ENCODE measurements around the gene SLC6A19.

Gene SLC6A19

DNA sequence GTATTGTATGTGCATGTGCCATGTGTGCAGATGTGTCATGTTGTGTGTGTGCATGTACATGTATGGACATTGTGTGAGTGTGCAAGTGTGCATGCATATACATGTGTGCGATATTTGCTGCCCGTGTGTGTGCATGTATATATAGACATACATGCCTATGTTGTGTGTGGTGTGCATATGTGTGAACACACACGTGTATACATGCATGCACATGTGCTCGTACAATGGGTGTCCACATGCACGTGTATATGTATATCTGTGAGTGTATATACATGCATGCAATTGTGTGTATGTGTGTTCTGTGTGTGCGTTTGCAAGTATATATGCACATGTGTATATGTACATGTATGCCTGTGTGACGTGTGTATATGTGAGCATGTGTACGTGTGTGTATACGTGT is 20.8 kb downstream of the SLC6A19 start:
- no peaks in the 10 kb centered on the region for H3K36me3 ChIP-seq
- TF ChIP-seq, protein P1, sequence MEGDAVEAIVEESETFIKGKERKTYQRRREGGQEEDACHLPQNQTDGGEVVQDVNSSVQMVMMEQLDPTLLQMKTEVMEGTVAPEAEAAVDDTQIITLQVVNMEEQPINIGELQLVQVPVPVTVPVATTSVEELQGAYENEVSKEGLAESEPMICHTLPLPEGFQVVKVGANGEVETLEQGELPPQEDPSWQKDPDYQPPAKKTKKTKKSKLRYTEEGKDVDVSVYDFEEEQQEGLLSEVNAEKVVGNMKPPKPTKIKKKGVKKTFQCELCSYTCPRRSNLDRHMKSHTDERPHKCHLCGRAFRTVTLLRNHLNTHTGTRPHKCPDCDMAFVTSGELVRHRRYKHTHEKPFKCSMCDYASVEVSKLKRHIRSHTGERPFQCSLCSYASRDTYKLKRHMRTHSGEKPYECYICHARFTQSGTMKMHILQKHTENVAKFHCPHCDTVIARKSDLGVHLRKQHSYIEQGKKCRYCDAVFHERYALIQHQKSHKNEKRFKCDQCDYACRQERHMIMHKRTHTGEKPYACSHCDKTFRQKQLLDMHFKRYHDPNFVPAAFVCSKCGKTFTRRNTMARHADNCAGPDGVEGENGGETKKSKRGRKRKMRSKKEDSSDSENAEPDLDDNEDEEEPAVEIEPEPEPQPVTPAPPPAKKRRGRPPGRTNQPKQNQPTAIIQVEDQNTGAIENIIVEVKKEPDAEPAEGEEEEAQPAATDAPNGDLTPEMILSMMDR (IDR thresholded peaks at IDR 0.05; ENCODE audit: low read depth, low read length) = no peak
- no peak overlapping the region for H3K4me3 ChIP-seq (ENCODE audit: low read depth, low read length)
- no peak for DNase-seq
- H3K9me3 ChIP-seq = no peaks in the 10 kb centered on the region
- H3K4me1 ChIP-seq = no peaks in the 10 kb centered on the region
- H3K27me3 ChIP-seq = no peaks in the 10 kb centered on the region

GRCh38 chr5:1222621-1223277 is 21.4 kb downstream of the SLC6A19 start:
- Histone ChIP-seq H3K36me3 (no peaks in the 10 kb centered on the region), H3K27me3 (no peaks in the 10 kb centered on the region), H3K4me3 (ENCODE audit: low read depth, low read length) (no peak overlapping the region), H3K9me3 (no peaks in the 10 kb centered on the region), H3K4me1 (no peaks in the 10 kb centered on the region)
- TF ChIP-seq, protein P1 (IDR thresholded peaks at IDR 0.05; ENCODE audit: low read depth, low read length) = no peak
- DNase-seq = no peak

GRCh38 chr5:1223278-1223670 is 21.9 kb downstream of the SLC6A19 start:
- no peak overlapping the region for H3K4me3 ChIP-seq (ENCODE audit: low read depth, low read length)
- H3K36me3 ChIP-seq = no peaks in the 10 kb centered on the region
- DNase-seq = no peak
- no peaks in the 10 kb centered on the region for H3K27me3 ChIP-seq
- TF ChIP-seq, protein P1 (IDR thresholded peaks at IDR 0.05; ENCODE audit: low read depth, low read length) = no peak
- no peaks in the 10 kb centered on the region for H3K4me1 ChIP-seq
- H3K9me3 ChIP-seq = no peaks in the 10 kb centered on the region

DNA sequence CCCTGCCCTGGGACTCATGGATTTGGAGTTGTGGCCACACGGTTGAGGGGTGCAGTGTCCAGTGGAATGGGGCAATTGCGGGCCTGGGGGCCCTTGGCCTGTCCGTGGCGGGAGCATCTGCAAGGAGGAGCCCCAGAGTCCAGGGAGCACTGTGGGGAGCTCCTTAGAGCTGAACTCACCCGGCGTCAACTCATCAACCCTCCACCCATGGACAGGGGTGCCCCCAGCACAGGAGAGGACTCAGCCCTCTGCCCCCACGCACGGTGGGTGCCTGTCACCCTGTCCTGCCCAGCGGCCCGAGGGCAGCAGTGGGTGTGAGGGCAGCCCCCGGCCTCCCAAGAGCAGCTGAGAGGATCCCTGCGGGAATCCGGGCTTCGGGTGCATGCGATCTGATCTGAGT is 23.2 kb downstream of the SLC6A19 start:
- H3K36me3 ChIP-seq = no peaks in the 10 kb centered on the region
- H3K9me3 ChIP-seq = no peaks in the 10 kb centered on the region
- H3K4me3 ChIP-seq (ENCODE audit: low read depth, low read length) = no peak overlapping the region
- no peaks in the 10 kb centered on the region for H3K4me1 ChIP-seq
- TF ChIP-seq, protein P1 (IDR thresholded peaks at IDR 0.05; ENCODE audit: low read depth, low read length) = no peak
- no peaks in the 10 kb centered on the region for H3K27me3 ChIP-seq
- no peak for DNase-seq

DNA sequence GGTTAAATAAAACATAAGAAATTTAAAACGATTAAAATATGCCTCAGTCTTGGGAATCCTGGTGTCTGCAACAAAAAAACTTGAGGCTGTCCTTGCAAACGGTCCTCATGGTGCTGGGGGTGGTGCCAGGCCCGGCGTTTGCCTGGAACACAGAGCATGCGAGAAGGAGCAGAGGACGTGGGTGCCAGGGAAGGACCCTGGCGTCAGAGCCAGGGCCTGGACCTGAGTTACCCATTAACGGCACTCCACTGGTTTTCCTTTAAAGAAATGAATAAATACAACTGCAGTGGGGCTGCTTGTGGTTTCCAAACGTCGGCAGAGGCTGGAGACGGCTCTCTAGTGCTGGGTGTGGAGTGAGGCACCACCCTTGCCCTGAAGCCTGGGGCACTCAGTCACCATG is 23.7 kb downstream of the SLC6A19 start, which contains the start of gene SLC6A18:
TSS of gene SLC6A18 (plus strand) at position 301 of the 400 bp plus-strand sequence. CDS start at position 398, 97 bp downstream.
- Histone ChIP-seq H3K4me1 (no peaks in the 10 kb centered on the region), H3K27me3 (no peaks in the 10 kb centered on the region), H3K9me3 (no peaks in the 10 kb centered on the region), H3K36me3 (no peaks in the 10 kb centered on the region), H3K4me3 (ENCODE audit: low read depth, low read length) (no peak within 1 kb of the TSS)
- TF ChIP-seq, protein P1 (IDR thresholded peaks at IDR 0.05; ENCODE audit: low read depth, low read length) = no peak
- DNase-seq = no peak

- TF ChIP-seq, protein P1 (IDR thresholded peaks at IDR 0.05; ENCODE audit: low read depth, low read length) = no peak
- H3K27me3 ChIP-seq = no peaks in the 10 kb centered on the region
- H3K4me3 ChIP-seq (ENCODE audit: low read depth, low read length) = no peak overlapping the region
- H3K4me1 ChIP-seq = no peaks in the 10 kb centered on the region
- H3K9me3 ChIP-seq = no peaks in the 10 kb centered on the region
- no peaks in the 10 kb centered on the region for H3K36me3 ChIP-seq
- DNase-seq = no peak
Observed at GRCh38 chr5:1226231-1226630, 24.8 kb downstream of the SLC6A19 start.
